Vagina (tissue), 2 donors: Measurements from ENCODE around the gene GFER. TPM values are rescaled to one million over a fixed set of nuclear protein-coding genes. Genes with fewer than 3 reads are reported as not detected.
"Not testable (repeated sequence)": the region's sequence is repeated elsewhere in the genome, so short reads cannot be mapped to it uniquely, and the experiment has no call there.

ENCODE experiments used
- DNase-seq, 2 donors: peaks; one replicate each; pipeline ENCODE4 v3.0.0-alpha.2; 2017; ENCODE audit errors: extremely low spot score in 2 of 2
- H3K27ac ChIP-seq: fragments of 200-600 bp; sonication (generic); one replicate; pipeline ENCODE4 v1.5.1; 2019
- H3K27me3 ChIP-seq: fragments of 200-600 bp; sonication (generic); one replicate; pipeline ENCODE4 v1.5.1; 2019
- H3K36me3 ChIP-seq, 2 donors: fragments of 200-600 bp; sonication (generic); one replicate each; pipeline ENCODE4 v1.5.1; 2017 to 2019
- H3K4me1 ChIP-seq: fragments of 200-600 bp; sonication (generic); one replicate; pipeline ENCODE4 v1.5.1; 2019
- H3K4me3 ChIP-seq, 2 donors: fragments of 200-600 bp; sonication (generic); 1 replicate in 1 of 2; 2 replicates in 1 of 2; pipeline ENCODE4 v1.5.1; 2016 to 2019
- H3K9me3 ChIP-seq: fragments of 200-600 bp; sonication (generic); one replicate; pipeline ENCODE4 v1.5.1; 2019
- CTCF ChIP-seq, 3 experiments: fragments of 450-650 bp in 2 of 3; fragments of 200-600 bp in 1 of 3; sonication (generic) in 1 of 3; IDR thresholded peaks; one replicate each; pipeline ENCODE4 v1.5.1; 2017 to 2019; ENCODE audit warnings: antibody characterized with exemption in 3 of 3, mild to moderate bottlenecking in 2 of 3, moderate library complexity in 2 of 3
- POLR2A ChIP-seq, 2 donors: fragments of 450-650 bp; IDR thresholded peaks; one replicate each; pipeline ENCODE4 v1.6.1; 2017; ENCODE audit warnings: antibody characterized with exemption in 2 of 2, mild to moderate bottlenecking in 2 of 2, moderate library complexity in 2 of 2
- POLR2AphosphoS5 ChIP-seq, 2 donors: sonication (generic); formaldehyde crosslinking; IDR thresholded peaks; one replicate each; pipeline ENCODE4 v1.9.0; 2017; ENCODE audit warnings: antibody characterized with exemption in 2 of 2, mild to moderate bottlenecking in 2 of 2, low read depth in 1 of 2; ENCODE audit not compliant: insufficient read depth in 1 of 2
- intact Hi-C: fragments of 100-400 bp; cut with DNase I; formaldehyde crosslinking; loops from one replicate; pipeline ENCODE4 v1.15.1; 2023
- total RNA-seq: library from RNA; depleted of rRNA; stranded (reverse); fragments of >200 nt; gene quantifications from one replicate; pipeline ENCODE4 v1.2.3, GENCODE V29; 2016

The GFER gene
- total RNA-seq, 1 donor from 2014 or later: 11.5 TPM

DNA sequence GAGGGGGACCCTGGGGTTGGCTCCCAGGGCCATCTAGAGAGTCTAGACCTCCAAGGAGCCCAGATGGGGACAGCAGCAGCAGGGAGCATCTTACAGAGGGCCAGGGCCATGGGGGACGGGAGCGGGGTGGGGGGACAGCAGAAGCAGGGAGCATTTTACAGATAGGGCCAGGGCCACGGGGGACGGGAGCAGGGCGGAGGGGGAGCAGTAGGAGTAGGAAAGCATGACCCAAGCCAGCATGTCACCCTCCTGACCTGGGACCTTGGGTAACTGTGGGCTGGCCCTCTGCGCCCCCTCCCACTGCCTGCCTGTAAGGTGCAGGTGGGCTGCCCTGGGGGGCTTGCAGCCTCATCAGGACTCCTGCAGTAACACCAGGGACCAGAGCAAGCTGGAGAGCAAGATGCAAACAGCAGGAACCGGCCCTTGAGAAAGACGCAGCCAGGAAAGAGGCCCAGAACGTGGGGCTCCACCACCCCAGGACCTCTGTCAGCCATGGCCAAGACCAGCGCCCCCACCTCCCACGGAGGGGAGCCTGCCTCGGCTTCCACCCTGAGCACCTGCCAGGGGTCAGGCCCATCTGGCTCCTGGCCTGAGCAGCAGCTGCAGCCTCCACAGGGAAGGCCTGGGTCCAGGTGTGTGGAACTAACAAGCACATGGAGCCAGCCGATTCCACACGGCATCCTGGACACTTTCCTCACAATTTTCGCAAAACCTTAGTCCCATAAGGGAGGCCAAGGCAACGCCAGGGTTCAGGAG lies 23.3 kb downstream of the GFER start:
- peak overlapping the region; percentile 85 for H3K27ac ChIP-seq
- peaks cover 68% of the 10 kb centered on the region for H3K4me1 ChIP-seq
- H3K27me3 ChIP-seq: no peaks in the 10 kb centered on the region
- DNase-seq: no peak
- H3K36me3 ChIP-seq: peaks cover 0 to 11% of the 10 kb centered on the region in 2 donors
- intact Hi-C loops: no loop called here
- H3K4me3 ChIP-seq: peak overlapping the region in 1 of 2 donors; percentile 19
- no peaks in the 10 kb centered on the region for H3K9me3 ChIP-seq
- no peak for TF ChIP-seq POLR2A (IDR thresholded peaks at IDR 0.05)
- no peak for TF ChIP-seq POLR2AphosphoS5 (IDR thresholded peaks at IDR 0.05; ENCODE audit: insufficient read depth in 1 of 2, low read depth in 1 of 2)
- no peak for TF ChIP-seq CTCF (IDR thresholded peaks at IDR 0.05)

GRCh38 chr16:2008009-2008526 lies 24.1 kb downstream of the GFER start:
- Histone ChIP-seq H3K36me3 (peaks cover 0 to 3% of the 10 kb centered on the region in 2 donors), H3K27me3 (no peaks in the 10 kb centered on the region), H3K4me1 (peaks cover 68% of the 10 kb centered on the region), H3K27ac (peak overlapping the region; percentile 85), H3K4me3 (peak overlapping the region; percentile 19 to 94), H3K9me3 (no peaks in the 10 kb centered on the region)
- TF ChIP-seq POLR2AphosphoS5 (IDR thresholded peaks at IDR 0.05; ENCODE audit: insufficient read depth in 1 of 2, low read depth in 1 of 2): peak; percentile 35 to 48
- TF ChIP-seq POLR2A (IDR thresholded peaks at IDR 0.05): no peak
- no peak for DNase-seq
- intact Hi-C loops: no loop called here

GRCh38 chr16:2008631-2009163 lies 24.7 kb downstream of the GFER start:
- peak overlapping the region; percentile 85 for H3K27ac ChIP-seq
- no peaks in the 10 kb centered on the region for H3K9me3 ChIP-seq
- TF ChIP-seq CTCF (IDR thresholded peaks at IDR 0.05): no peak
- no peak for TF ChIP-seq POLR2AphosphoS5 (IDR thresholded peaks at IDR 0.05; ENCODE audit: insufficient read depth in 1 of 2, low read depth in 1 of 2)
- TF ChIP-seq POLR2A (IDR thresholded peaks at IDR 0.05): no peak
- H3K27me3 ChIP-seq: no peaks in the 10 kb centered on the region
- intact Hi-C loops: no loop called here
- no peak for DNase-seq
- H3K36me3 ChIP-seq: no peaks in the 10 kb centered on the region
- H3K4me3 ChIP-seq: peak overlapping the region; percentile 90 to 94
- H3K4me1 ChIP-seq: peaks cover 63% of the 10 kb centered on the region

- DNase-seq: no peak
- intact Hi-C loops: no loop called here
- Histone ChIP-seq H3K4me3 (peak overlapping the region; percentile 90 to 94), H3K27ac (peak overlapping the region; percentile 85), H3K27me3 (no peaks in the 10 kb centered on the region), H3K36me3 (no peaks in the 10 kb centered on the region), H3K4me1 (peaks cover 58% of the 10 kb centered on the region), H3K9me3 (no peaks in the 10 kb centered on the region)
- no peak for TF ChIP-seq CTCF (IDR thresholded peaks at IDR 0.05)
- TF ChIP-seq POLR2AphosphoS5 (IDR thresholded peaks at IDR 0.05; ENCODE audit: insufficient read depth in 1 of 2, low read depth in 1 of 2): no peak
Measured at GRCh38 chr16:2009164-2009711, 25.2 kb downstream of the GFER start.

DNA sequence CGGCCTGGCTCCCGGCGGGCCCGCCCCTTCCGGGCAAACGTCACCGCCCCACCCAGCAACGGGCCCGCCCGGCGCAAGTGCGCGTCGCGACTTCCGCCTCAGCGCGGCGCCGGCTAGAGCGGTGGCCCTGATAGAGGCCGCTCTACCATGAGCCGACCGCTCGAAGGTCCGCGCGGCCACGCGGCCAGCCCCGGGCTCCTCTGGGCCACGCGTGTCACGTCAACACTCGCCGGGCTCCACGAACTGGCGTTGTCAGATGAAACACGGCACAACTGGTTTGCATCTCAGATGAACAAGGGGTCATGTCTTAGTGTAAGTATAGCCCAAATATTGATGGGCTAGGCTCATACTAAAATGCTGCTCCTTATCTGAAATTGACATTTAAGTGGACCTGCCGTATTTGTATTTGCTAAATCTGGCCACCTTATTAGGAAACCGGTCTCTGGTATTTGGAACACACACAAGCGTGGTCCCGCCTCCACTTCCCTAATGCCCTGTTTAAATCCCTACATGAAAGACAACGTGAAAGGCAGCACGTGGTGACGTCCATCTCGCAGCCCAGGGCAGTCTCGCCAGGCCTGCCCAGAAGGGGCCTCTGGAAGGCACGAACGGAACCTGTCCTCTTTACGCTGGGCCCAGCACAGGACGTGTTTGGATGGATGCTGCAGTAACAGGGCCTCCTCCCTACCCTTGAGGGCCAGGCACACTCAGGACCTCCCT lies 26.0 kb downstream of the GFER start, which contains the start of gene ZNF598:
TSS of gene ZNF598 (minus strand) at position 31 of the 720 bp plus-strand sequence.
- peak within 1 kb of the TSS; percentile 90 to 94 for H3K4me3 ChIP-seq
- peaks cover 51% of the 10 kb centered on the region for H3K4me1 ChIP-seq
- H3K27ac ChIP-seq: peak within 1 kb of the TSS; percentile 85
- TF ChIP-seq CTCF (IDR thresholded peaks at IDR 0.05) (no peak), POLR2AphosphoS5 (IDR thresholded peaks at IDR 0.05; ENCODE audit: insufficient read depth in 1 of 2, low read depth in 1 of 2) (peak; percentile 22 to 95), POLR2A (IDR thresholded peaks at IDR 0.05) (peak in 1 of 2 donors; percentile 77)
- DNase-seq: no peak
- H3K27me3 ChIP-seq: no peaks in the 10 kb centered on the region
- intact Hi-C loops: no loop called here
- no peaks in the 10 kb centered on the region for H3K9me3 ChIP-seq
- H3K36me3 ChIP-seq: no peaks in the 10 kb centered on the region

- H3K27me3 ChIP-seq, intact Hi-C loops, H3K36me3 ChIP-seq, H3K27ac ChIP-seq, DNase-seq, H3K4me3 ChIP-seq, H3K9me3 ChIP-seq: not testable (repeated sequence)
- H3K4me1 ChIP-seq: peaks cover 33% of the 10 kb centered on the region
Measured at GRCh38 chr16:2011726-2012125, 27.7 kb downstream of the GFER start.
